Measurements from ENCODE around the gene THADA. TPM values are rescaled to one million over a fixed set of nuclear protein-coding genes. Genes with fewer than 3 reads are reported as not detected.

The THADA gene
- total and polyA plus RNA-seq, 2 experiments from 2014 or later = 10.8 to 18.8 TPM

DNA sequence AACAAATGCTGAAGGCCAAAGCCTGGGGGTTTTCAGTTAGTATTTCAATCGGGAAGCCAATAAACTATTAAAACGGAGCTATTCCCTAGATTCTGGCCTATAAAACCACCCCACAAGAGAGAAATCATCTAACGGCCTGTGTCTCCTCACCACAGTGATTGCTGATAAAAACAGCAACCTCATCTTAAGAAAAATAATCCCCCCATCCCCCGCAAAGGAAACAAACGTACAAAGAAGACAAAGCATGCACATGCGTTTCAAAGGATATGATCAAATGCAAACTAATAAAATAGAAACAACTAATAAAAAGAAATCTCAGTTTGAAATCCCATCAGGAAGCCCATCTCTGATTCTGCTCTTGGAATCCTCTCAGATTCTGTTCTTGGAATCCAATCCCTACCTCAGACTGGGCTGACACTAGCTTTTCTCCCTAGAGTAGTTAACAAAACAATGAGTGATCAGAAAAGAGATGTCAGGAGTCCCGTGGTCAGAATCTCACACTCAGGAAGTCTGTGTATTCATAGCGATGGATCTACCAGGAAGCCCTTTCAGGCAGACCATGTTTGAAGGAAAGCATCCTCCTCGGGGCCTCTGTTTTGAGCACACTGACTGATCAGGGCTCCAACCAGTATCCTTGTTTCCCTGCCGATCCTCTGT lies 150.7 kb downstream of the THADA start:
- H3K27ac ChIP-seq = peak overlapping the region; percentile 3
- no peak overlapping the region for H2AFZ ChIP-seq
- H3K27me3 ChIP-seq = no peaks in the 10 kb centered on the region
- H3K79me2 ChIP-seq = no peaks in the 10 kb centered on the region
- H3K4me2 ChIP-seq = no peak overlapping the region
- no peaks in the 10 kb centered on the region for H4K20me1 ChIP-seq (ENCODE audit: insufficient read depth, poor library complexity, severe bottlenecking)
- peaks cover 10% of the 10 kb centered on the region for H3K4me1 ChIP-seq (ENCODE audit: insufficient read depth)
- WGBS (ENCODE audit: low lambda C conversion rate, missing lambda C conversion rate) = 52% methylated on average over 10 of the region's 10 CpGs
- H3K9me2 ChIP-seq (replicated peaks; ENCODE audit: insufficient read depth) = no peaks in the 10 kb centered on the region
- no peak for DNase-seq (ENCODE audit: low spot score)
- H3K4me3 ChIP-seq = no peak overlapping the region
- no peaks in the 10 kb centered on the region for H3K36me3 ChIP-seq (replicated peaks; ENCODE audit: insufficient read depth, low read depth)
- TF ChIP-seq, protein P1, sequence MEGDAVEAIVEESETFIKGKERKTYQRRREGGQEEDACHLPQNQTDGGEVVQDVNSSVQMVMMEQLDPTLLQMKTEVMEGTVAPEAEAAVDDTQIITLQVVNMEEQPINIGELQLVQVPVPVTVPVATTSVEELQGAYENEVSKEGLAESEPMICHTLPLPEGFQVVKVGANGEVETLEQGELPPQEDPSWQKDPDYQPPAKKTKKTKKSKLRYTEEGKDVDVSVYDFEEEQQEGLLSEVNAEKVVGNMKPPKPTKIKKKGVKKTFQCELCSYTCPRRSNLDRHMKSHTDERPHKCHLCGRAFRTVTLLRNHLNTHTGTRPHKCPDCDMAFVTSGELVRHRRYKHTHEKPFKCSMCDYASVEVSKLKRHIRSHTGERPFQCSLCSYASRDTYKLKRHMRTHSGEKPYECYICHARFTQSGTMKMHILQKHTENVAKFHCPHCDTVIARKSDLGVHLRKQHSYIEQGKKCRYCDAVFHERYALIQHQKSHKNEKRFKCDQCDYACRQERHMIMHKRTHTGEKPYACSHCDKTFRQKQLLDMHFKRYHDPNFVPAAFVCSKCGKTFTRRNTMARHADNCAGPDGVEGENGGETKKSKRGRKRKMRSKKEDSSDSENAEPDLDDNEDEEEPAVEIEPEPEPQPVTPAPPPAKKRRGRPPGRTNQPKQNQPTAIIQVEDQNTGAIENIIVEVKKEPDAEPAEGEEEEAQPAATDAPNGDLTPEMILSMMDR (IDR thresholded peaks at IDR 0.05; ENCODE audit: poor library complexity) = no peak
- TF ChIP-seq EZH2phosphoT487 (IDR thresholded peaks at IDR 0.05; ENCODE audit: low read depth, severe bottlenecking, unreplicated experiment) (no peak), EZH2 (IDR thresholded peaks at IDR 0.05; ENCODE audit: borderline replicate concordance) (no peak)
- H3K9me3 ChIP-seq (ENCODE audit: low read depth) = no peaks in the 10 kb centered on the region

DNA sequence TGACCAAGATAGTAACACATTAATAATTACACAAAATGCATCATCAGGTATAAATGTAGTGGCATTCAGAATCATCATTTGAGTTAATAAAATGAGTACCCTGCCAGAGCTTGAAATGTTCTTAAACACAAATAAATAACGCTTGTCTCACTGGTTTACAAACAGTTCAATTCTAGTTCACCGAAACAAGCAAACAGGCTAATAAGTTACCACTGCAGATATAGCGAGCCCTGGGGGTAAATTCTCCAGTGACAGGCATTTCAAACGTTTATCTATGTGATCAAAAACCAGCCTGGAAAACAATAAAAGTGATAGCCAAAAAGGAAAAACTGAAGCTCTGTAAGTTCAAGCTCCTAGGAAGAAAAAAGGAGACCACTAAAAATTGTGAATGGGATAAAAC lies 152.6 kb downstream of the THADA start:
- no peak overlapping the region for H3K4me3 ChIP-seq
- H3K4me2 ChIP-seq = no peak overlapping the region
- H3K4me1 ChIP-seq (ENCODE audit: insufficient read depth) = peaks cover 19% of the 10 kb centered on the region
- no peak for TF ChIP-seq EZH2 (IDR thresholded peaks at IDR 0.05; ENCODE audit: borderline replicate concordance)
- TF ChIP-seq, protein P1 (IDR thresholded peaks at IDR 0.05; ENCODE audit: poor library complexity) = no peak
- TF ChIP-seq EZH2phosphoT487 (IDR thresholded peaks at IDR 0.05; ENCODE audit: low read depth, severe bottlenecking, unreplicated experiment) = no peak
- H3K79me2 ChIP-seq = no peaks in the 10 kb centered on the region
- H3K9me3 ChIP-seq (ENCODE audit: low read depth) = no peaks in the 10 kb centered on the region
- H3K27me3 ChIP-seq = no peaks in the 10 kb centered on the region
- WGBS (ENCODE audit: low lambda C conversion rate, missing lambda C conversion rate) = 35% methylated on average over 4 of the region's 4 CpGs
- no peak for DNase-seq (ENCODE audit: low spot score)
- H3K27ac ChIP-seq = no peak overlapping the region
- no peaks in the 10 kb centered on the region for H3K36me3 ChIP-seq (replicated peaks; ENCODE audit: insufficient read depth, low read depth)
- H3K9me2 ChIP-seq (replicated peaks; ENCODE audit: insufficient read depth) = no peaks in the 10 kb centered on the region
- no peaks in the 10 kb centered on the region for H4K20me1 ChIP-seq (ENCODE audit: insufficient read depth, poor library complexity, severe bottlenecking)
- H2AFZ ChIP-seq = no peak overlapping the region

DNA sequence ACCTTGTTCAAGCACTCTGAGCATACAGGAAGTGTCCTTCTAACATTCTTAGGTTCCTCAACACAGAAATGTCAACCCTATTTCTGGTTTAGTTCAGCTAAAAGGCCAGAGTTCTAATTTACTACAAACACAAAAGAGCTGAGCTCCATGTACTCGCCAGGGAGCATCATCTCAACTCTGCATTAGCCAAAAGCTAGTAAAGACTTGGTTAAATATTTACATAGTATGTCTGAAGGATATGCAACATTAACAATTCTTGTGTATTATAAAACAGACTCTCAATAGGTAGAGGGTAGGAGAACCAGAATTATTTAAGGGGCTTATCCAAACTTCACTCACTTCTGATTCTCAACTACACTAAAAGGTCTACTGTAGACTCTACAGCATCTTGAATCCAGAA lies 154.6 kb downstream of the THADA start:
- Histone ChIP-seq H3K36me3 (replicated peaks; ENCODE audit: insufficient read depth, low read depth) (no peaks in the 10 kb centered on the region), H3K4me3 (no peak overlapping the region), H3K27me3 (no peaks in the 10 kb centered on the region), H4K20me1 (ENCODE audit: insufficient read depth, poor library complexity, severe bottlenecking) (no peaks in the 10 kb centered on the region), H3K4me2 (no peak overlapping the region), H3K4me1 (ENCODE audit: insufficient read depth) (peaks cover 19% of the 10 kb centered on the region), H3K9me3 (ENCODE audit: low read depth) (no peaks in the 10 kb centered on the region), H3K27ac (no peak overlapping the region), H3K9me2 (replicated peaks; ENCODE audit: insufficient read depth) (no peaks in the 10 kb centered on the region), H3K79me2 (no peaks in the 10 kb centered on the region), H2AFZ (no peak overlapping the region)
- TF ChIP-seq EZH2phosphoT487 (IDR thresholded peaks at IDR 0.05; ENCODE audit: low read depth, severe bottlenecking, unreplicated experiment) = no peak
- TF ChIP-seq EZH2 (IDR thresholded peaks at IDR 0.05; ENCODE audit: borderline replicate concordance) = no peak
- TF ChIP-seq, protein P1 (IDR thresholded peaks at IDR 0.05; ENCODE audit: poor library complexity) = no peak
- DNase-seq (ENCODE audit: low spot score) = no peak
- WGBS (ENCODE audit: low lambda C conversion rate, missing lambda C conversion rate) = 77% methylated on average over 1 of the region's 1 CpG

All from hepatocyte (in vitro differentiated cells).